ENCODE results near the gene SRCAP. TPM values are rescaled to one million over a fixed set of nuclear protein-coding genes. Genes with fewer than 3 reads are reported as not detected.
A peak's percentile ranks its signal among the peaks of the same experiment; 100 is the strongest.
"Not testable (repeated sequence)": the region's sequence is repeated elsewhere in the genome, so short reads cannot be mapped to it uniquely, and the experiment has no call there.

Gene SRCAP
- total RNA-seq, 2 donors from 2014 or later = 52.9 to 64.7 TPM

- peak overlapping the region; percentile 99 for H3K27ac Mint-ChIP-seq
- H3K36me3 Mint-ChIP-seq (ENCODE audit: insufficient read depth in 2 of 2) = peaks cover 4 to 24% of the 10 kb centered on the region in 2 donors
- H3K4me3 Mint-ChIP-seq = peak overlapping the region; percentile 97 to 100
- no peaks in the 10 kb centered on the region for H3K27me3 Mint-ChIP-seq (ENCODE audit: low read depth)
- no peak for DNase-seq
- peaks cover 49% of the 10 kb centered on the region for H3K4me1 Mint-ChIP-seq (ENCODE audit: low read depth)
- H3K9me3 Mint-ChIP-seq = no peaks in the 10 kb centered on the region
- peak; percentile 90 for ATAC-seq (replicated peaks in 1 of 2)
These were observed 1.5 kb upstream of the SRCAP start for GRCh38 chr16:30697264-30698138.

- Mint-ChIP-seq H3K27me3 (ENCODE audit: low read depth) (no peaks in the 10 kb centered on the region), H3K9me3 (no peaks in the 10 kb centered on the region), H3K27ac (peak overlapping the region; percentile 99), H3K36me3 (ENCODE audit: insufficient read depth in 2 of 2) (peaks cover 6 to 28% of the 10 kb centered on the region in 2 donors), H3K4me3 (peak overlapping the region; percentile 97 to 100), H3K4me1 (ENCODE audit: low read depth) (peaks cover 50% of the 10 kb centered on the region)
- ATAC-seq (replicated peaks in 1 of 2) (peak; percentile 72 to 75), DNase-seq (peak; percentile 99 to 100)
These were observed 694 bp upstream of the SRCAP start for GRCh38 chr16:30698139-30698815.

GRCh38 chr16:30699615-30700099 lies 686 bp downstream of the SRCAP start:
- DNase-seq (no peak), ATAC-seq (replicated peaks in 1 of 2) (no peak)
- no peaks in the 10 kb centered on the region for H3K9me3 Mint-ChIP-seq
- H3K27ac Mint-ChIP-seq = peak overlapping the region; percentile 92
- peaks cover 6 to 36% of the 10 kb centered on the region in 2 donors for H3K36me3 Mint-ChIP-seq (ENCODE audit: insufficient read depth in 2 of 2)
- peaks cover 42% of the 10 kb centered on the region for H3K4me1 Mint-ChIP-seq (ENCODE audit: low read depth)
- no peaks in the 10 kb centered on the region for H3K27me3 Mint-ChIP-seq (ENCODE audit: low read depth)
- H3K4me3 Mint-ChIP-seq = peak overlapping the region; percentile 97 to 100

GRCh38 chr16:30700491-30700890 lies 1.5 kb downstream of the SRCAP start:
- Mint-ChIP-seq H3K4me3 (peak overlapping the region; percentile 97 to 100), H3K9me3 (no peaks in the 10 kb centered on the region), H3K4me1 (ENCODE audit: low read depth) (peaks cover 37% of the 10 kb centered on the region), H3K27me3 (ENCODE audit: low read depth) (no peaks in the 10 kb centered on the region), H3K36me3 (ENCODE audit: insufficient read depth in 2 of 2) (peaks cover 6 to 36% of the 10 kb centered on the region in 2 donors), H3K27ac (peak overlapping the region; percentile 92)
- DNase-seq (no peak), ATAC-seq (replicated peaks in 1 of 2) (no peak)

GRCh38 chr16:30700971-30701370 lies 2.0 kb downstream of the SRCAP start:
- Mint-ChIP-seq H3K27ac (no peak overlapping the region), H3K36me3 (ENCODE audit: insufficient read depth in 2 of 2) (peaks cover 8 to 39% of the 10 kb centered on the region in 2 donors), H3K4me3 (peak overlapping the region; percentile 54 to 97), H3K27me3 (ENCODE audit: low read depth) (no peaks in the 10 kb centered on the region), H3K9me3 (no peaks in the 10 kb centered on the region), H3K4me1 (ENCODE audit: low read depth) (peaks cover 37% of the 10 kb centered on the region)
- DNase-seq (no peak), ATAC-seq (replicated peaks in 1 of 2) (no peak)

GRCh38 chr16:30703071-30703470 lies 4.1 kb downstream of the SRCAP start:
- peaks cover 13 to 53% of the 10 kb centered on the region in 2 donors for H3K36me3 Mint-ChIP-seq (ENCODE audit: insufficient read depth in 2 of 2)
- DNase-seq; ATAC-seq (replicated peaks in 1 of 2); H3K27me3 Mint-ChIP-seq (ENCODE audit: low read depth); H3K27ac Mint-ChIP-seq; H3K4me3 Mint-ChIP-seq; H3K9me3 Mint-ChIP-seq: not testable (repeated sequence)
- H3K4me1 Mint-ChIP-seq (ENCODE audit: low read depth) = peaks cover 25% of the 10 kb centered on the region

GRCh38 chr16:30703971-30704370 lies 5.0 kb downstream of the SRCAP start:
- Mint-ChIP-seq H3K9me3 (no peaks in the 10 kb centered on the region), H3K27me3 (ENCODE audit: low read depth) (no peaks in the 10 kb centered on the region), H3K4me3 (no peak overlapping the region), H3K4me1 (ENCODE audit: low read depth) (peaks cover 25% of the 10 kb centered on the region), H3K36me3 (ENCODE audit: insufficient read depth in 2 of 2) (peaks cover 13 to 51% of the 10 kb centered on the region in 2 donors), H3K27ac (no peak overlapping the region)
- DNase-seq (no peak), ATAC-seq (replicated peaks in 1 of 2) (no peak)

- Mint-ChIP-seq H3K36me3 (ENCODE audit: insufficient read depth in 2 of 2) (peaks cover 20 to 56% of the 10 kb centered on the region in 2 donors), H3K4me1 (ENCODE audit: low read depth) (peaks cover 10% of the 10 kb centered on the region), H3K27me3 (ENCODE audit: low read depth) (no peaks in the 10 kb centered on the region), H3K9me3 (no peaks in the 10 kb centered on the region), H3K4me3 (no peak overlapping the region), H3K27ac (no peak overlapping the region)
- no peak for ATAC-seq (replicated peaks in 1 of 2)
- no peak for DNase-seq
These were observed 7.1 kb downstream of the SRCAP start for GRCh38 chr16:30706046-30706445.

GRCh38 chr16:30710971-30711370 lies 12.0 kb downstream of the SRCAP start:
- Mint-ChIP-seq H3K9me3 (peaks cover 0 to 3% of the 10 kb centered on the region in 2 donors), H3K27ac (no peak overlapping the region), H3K4me3 (no peak overlapping the region), H3K27me3 (ENCODE audit: low read depth) (no peaks in the 10 kb centered on the region), H3K4me1 (ENCODE audit: low read depth) (peaks cover 34% of the 10 kb centered on the region), H3K36me3 (ENCODE audit: insufficient read depth in 2 of 2) (peaks cover 34 to 67% of the 10 kb centered on the region in 2 donors)
- ATAC-seq (replicated peaks in 1 of 2) (no peak), DNase-seq (no peak)

GRCh38 chr16:30711712-30712111 lies 12.7 kb downstream of the SRCAP start:
- H3K27me3 Mint-ChIP-seq (ENCODE audit: low read depth) = no peaks in the 10 kb centered on the region
- DNase-seq (no peak), ATAC-seq (replicated peaks in 1 of 2) (no peak)
- H3K36me3 Mint-ChIP-seq (ENCODE audit: insufficient read depth in 2 of 2) = peaks cover 38 to 71% of the 10 kb centered on the region in 2 donors
- peaks cover 41% of the 10 kb centered on the region for H3K4me1 Mint-ChIP-seq (ENCODE audit: low read depth)
- peaks cover 0 to 3% of the 10 kb centered on the region in 2 donors for H3K9me3 Mint-ChIP-seq
- no peak overlapping the region for H3K27ac Mint-ChIP-seq
- no peak overlapping the region for H3K4me3 Mint-ChIP-seq

- Mint-ChIP-seq H3K36me3 (ENCODE audit: insufficient read depth in 2 of 2) (peaks cover 27 to 59% of the 10 kb centered on the region in 2 donors), H3K9me3 (peaks cover 0 to 3% of the 10 kb centered on the region in 2 donors), H3K4me3 (peak overlapping the region; percentile 58 to 92), H3K27me3 (ENCODE audit: low read depth) (no peaks in the 10 kb centered on the region), H3K27ac (peak overlapping the region; percentile 99), H3K4me1 (ENCODE audit: low read depth) (peaks cover 36% of the 10 kb centered on the region)
- ATAC-seq (replicated peaks in 1 of 2) (peak; percentile 99), DNase-seq (peak; percentile 61 to 68)
These were observed 16.9 kb downstream of the SRCAP start for GRCh38 chr16:30715750-30716445.

GRCh38 chr16:30720086-30720485 lies 21.1 kb downstream of the SRCAP start:
- no peak for ATAC-seq (replicated peaks in 1 of 2)
- H3K36me3 Mint-ChIP-seq (ENCODE audit: insufficient read depth in 2 of 2) = peaks cover 25 to 64% of the 10 kb centered on the region in 2 donors

More at GRCh38 chr16:30720086-30720485, 21.1 kb downstream of the SRCAP start:
- no peak for DNase-seq
- Mint-ChIP-seq H3K27me3 (ENCODE audit: low read depth) (no peaks in the 10 kb centered on the region), H3K4me1 (ENCODE audit: low read depth) (peaks cover 17% of the 10 kb centered on the region), H3K4me3 (no peak overlapping the region), H3K9me3 (peaks cover 0 to 3% of the 10 kb centered on the region in 2 donors), H3K27ac (no peak overlapping the region)

Measured in activated T-cell treated with anti-CD3 and anti-CD28 coated beads, Interleukin-2, amount 50 U/mL, for 72 hours (primary cell).